HepG2 (cell line): ENCODE measurements around the gene GNG3. TPM values are rescaled to one million over a fixed set of nuclear protein-coding genes. Genes with fewer than 3 reads are reported as not detected.

ENCODE experiments used
- AGO2 ChIP-seq: fragments of 200-400 bp; formaldehyde crosslinking; optimal IDR thresholded peaks from 2 replicates; pipeline ENCODE3; 2017; ENCODE audit warnings: mild to moderate bottlenecking, low read depth, low read length, moderate library complexity
- CCAR2 ChIP-seq: fragments of 200-400 bp; formaldehyde crosslinking; optimal IDR thresholded peaks from 2 replicates; pipeline ENCODE3; 2018; ENCODE audit warnings: low read depth, mild to moderate bottlenecking, low read length, moderate library complexity
- HNRNPL ChIP-seq: fragments of 200-400 bp; formaldehyde crosslinking; IDR thresholded peaks from 2 replicates; pipeline ENCODE4 v1.6.1; 2017; ENCODE audit warnings: mild to moderate bottlenecking, low read depth, low read length
- KDM2A ChIP-seq: sonication (generic); formaldehyde crosslinking; IDR thresholded peaks from 2 replicates; pipeline ENCODE4 v1.4.0; 2020; ENCODE audit warnings: low read depth, missing genetic modification reagents, borderline replicate concordance
- MAZ ChIP-seq, 2 experiments: sonication (generic) in 1 of 2; formaldehyde crosslinking in 1 of 2; IDR thresholded peaks; 2 replicates each; pipeline versions ENCODE4 v1.5.0 to v1.6.1; 2012 to 2020; ENCODE audit warnings: low read depth in 2 of 2, mild to moderate bottlenecking in 2 of 2, borderline replicate concordance in 1 of 2, improper control_type of control experiment in 1 of 2, low read length in 1 of 2, missing genetic modification reagents in 1 of 2, moderate library complexity in 1 of 2
- MTF1 ChIP-seq: sonication (generic); formaldehyde crosslinking; IDR thresholded peaks from 2 replicates; pipeline ENCODE4 v1.5.0; 2020; ENCODE audit warnings: missing genetic modification reagents
- PRPF4 ChIP-seq: fragments of 200-400 bp; formaldehyde crosslinking; IDR thresholded peaks from 2 replicates; pipeline ENCODE4 v1.6.1; 2016; ENCODE audit warnings: low read length, low read depth; ENCODE audit not compliant: poor library complexity, severe bottlenecking
- SMAD1 ChIP-seq: sonication (generic); formaldehyde crosslinking; IDR thresholded peaks from 2 replicates; pipeline ENCODE4 v1.4.0; 2020; ENCODE audit warnings: missing genetic modification reagents, low read depth, mild to moderate bottlenecking, borderline replicate concordance
- SRSF1 ChIP-seq: fragments of 200-400 bp; formaldehyde crosslinking; optimal IDR thresholded peaks from 2 replicates; pipeline ENCODE3; 2017; ENCODE audit warnings: mild to moderate bottlenecking, low read depth, low read length, moderate library complexity
- TBX2 ChIP-seq: sonication (generic); formaldehyde crosslinking; IDR thresholded peaks from 2 replicates; pipeline ENCODE4 v1.5.0; 2020; ENCODE audit warnings: missing genetic modification reagents, mild to moderate bottlenecking, borderline replicate concordance
- THYN1 ChIP-seq: sonication (generic); formaldehyde crosslinking; IDR thresholded peaks from 2 replicates; pipeline ENCODE4 v1.8.1; 2023; ENCODE audit warnings: low read depth, mild to moderate bottlenecking, moderate library complexity, missing genetic modification reagents, borderline replicate concordance
- ZFY ChIP-seq: sonication (generic); formaldehyde crosslinking; IDR thresholded peaks from 2 replicates; pipeline ENCODE4 v1.4.0; 2020; ENCODE audit warnings: missing genetic modification reagents
- ZNF430 ChIP-seq: sonication (generic); formaldehyde crosslinking; IDR thresholded peaks from 2 replicates; pipeline ENCODE4 v1.9.0; 2021; ENCODE audit warnings: mild to moderate bottlenecking, missing genetic modification reagents
- ZNF441 ChIP-seq: sonication (generic); formaldehyde crosslinking; IDR thresholded peaks from 2 replicates; pipeline ENCODE4 v1.7.0; 2021; ENCODE audit warnings: missing genetic modification reagents, borderline replicate concordance
- ZNF446 ChIP-seq: sonication (generic); formaldehyde crosslinking; IDR thresholded peaks from 2 replicates; pipeline ENCODE4 v1.5.0; 2020; ENCODE audit warnings: mild to moderate bottlenecking, missing genetic modification reagents
- ZNF510 ChIP-seq: sonication (generic); formaldehyde crosslinking; IDR thresholded peaks from 2 replicates; pipeline ENCODE4 v1.4.0; 2020; ENCODE audit warnings: low read depth, mild to moderate bottlenecking, missing genetic modification reagents
- ZNF563 ChIP-seq: sonication (generic); formaldehyde crosslinking; IDR thresholded peaks from 2 replicates; pipeline ENCODE4 v1.8.0; 2022; ENCODE audit warnings: mild to moderate bottlenecking, moderate library complexity, missing genetic modification reagents
- ZSCAN21 ChIP-seq: sonication (generic); formaldehyde crosslinking; IDR thresholded peaks from 2 replicates; pipeline ENCODE4 v1.8.0; 2022; ENCODE audit warnings: mild to moderate bottlenecking, missing genetic modification reagents, moderate library complexity, borderline replicate concordance
- polyA plus RNA-seq, 8 experiments: library from polyadenylated mRNA; depleted of rRNA in 3 of 8; stranded (reverse) in 7 of 8; unstranded in 1 of 8; fragments of >200 nt; fragmentation: Illumina TruSeq in 4 of 8; extraction: Trizol in 4 of 8; gene quantifications; 2 replicates each; pipeline versions ENCODE4 v1.2.1 to v1.2.3, GENCODE V29; 2011 to 2016; ENCODE audit warnings: low read depth in 4 of 8, missing spikeins in 1 of 8, mixed read lengths in 1 of 8; ENCODE audit not compliant: insufficient read depth in 1 of 8
- total RNA-seq, 5 experiments: library from RNA; depleted of rRNA; stranded (reverse); fragments of >200 nt; fragmentation: Illumina TruSeq; extraction: Trizol; gene quantifications; 2 replicates each; pipeline ENCODE4 v1.2.3, GENCODE V29; 2016; ENCODE audit warnings: low read depth in 1 of 5
- TF ChIP-seq, protein P1 (sequence below): sonication (generic); formaldehyde crosslinking; IDR thresholded peaks from 2 replicates; pipeline ENCODE4 v1.5.1; 2020; ENCODE audit warnings: missing genetic modification reagents, mild to moderate bottlenecking, borderline replicate concordance
- TF ChIP-seq, protein P2 (sequence below): sonication (generic); formaldehyde crosslinking; IDR thresholded peaks from 2 replicates; pipeline ENCODE4 v1.5.0; 2020; ENCODE audit warnings: missing genetic modification reagents
- TF ChIP-seq, protein P3 (sequence below): sonication (generic); formaldehyde crosslinking; IDR thresholded peaks from 2 replicates; pipeline ENCODE4 v1.4.0; 2020; ENCODE audit warnings: mild to moderate bottlenecking, missing genetic modification reagents, borderline replicate concordance
- TF ChIP-seq, protein P4 (sequence below): IDR thresholded peaks from 2 replicates; pipeline ENCODE4 v1.6.1; 2016
- TF ChIP-seq, protein P5 (sequence below): sonication (generic); formaldehyde crosslinking; IDR thresholded peaks from 2 replicates; pipeline ENCODE4 v1.5.1; 2020; ENCODE audit warnings: mild to moderate bottlenecking, missing genetic modification reagents, moderate library complexity

Gene GNG3
- total and polyA plus RNA-seq, 2 of the 13 experiments (the other 11 are each of a cell fraction or from before 2014, with no cell fraction given), result not detected

DNA sequence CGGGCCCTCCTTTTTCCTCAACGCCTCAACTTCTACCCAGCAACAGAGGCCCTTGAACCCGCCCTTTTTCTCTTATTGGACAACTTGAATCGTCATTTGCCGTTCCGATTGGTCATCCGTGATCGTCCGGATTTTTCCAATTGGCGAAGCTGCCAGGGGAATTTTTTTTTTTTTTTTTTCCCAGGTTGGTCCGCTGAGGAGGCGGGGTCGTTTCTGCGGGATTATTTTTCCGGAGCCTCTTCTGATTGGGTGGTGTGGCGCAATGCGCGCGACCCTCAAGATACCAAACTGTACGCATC, 20.3 kb downstream of the GNG3 start (continued):
- peak; percentile 21 for TF ChIP-seq SRSF1
- TF ChIP-seq, protein P1, sequence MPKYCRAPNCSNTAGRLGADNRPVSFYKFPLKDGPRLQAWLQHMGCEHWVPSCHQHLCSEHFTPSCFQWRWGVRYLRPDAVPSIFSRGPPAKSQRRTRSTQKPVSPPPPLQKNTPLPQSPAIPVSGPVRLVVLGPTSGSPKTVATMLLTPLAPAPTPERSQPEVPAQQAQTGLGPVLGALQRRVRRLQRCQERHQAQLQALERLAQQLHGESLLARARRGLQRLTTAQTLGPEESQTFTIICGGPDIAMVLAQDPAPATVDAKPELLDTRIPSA (CRISPR knock-in tag), result no peak
- no peak for TF ChIP-seq ZNF563 (CRISPR knock-in tag)
- TF ChIP-seq KDM2A, result no peak
- no peak for TF ChIP-seq ZFY (CRISPR knock-in tag)
- no peak for TF ChIP-seq MTF1
- no peak for TF ChIP-seq THYN1 (CRISPR knock-in tag)
- TF ChIP-seq, protein P2, sequence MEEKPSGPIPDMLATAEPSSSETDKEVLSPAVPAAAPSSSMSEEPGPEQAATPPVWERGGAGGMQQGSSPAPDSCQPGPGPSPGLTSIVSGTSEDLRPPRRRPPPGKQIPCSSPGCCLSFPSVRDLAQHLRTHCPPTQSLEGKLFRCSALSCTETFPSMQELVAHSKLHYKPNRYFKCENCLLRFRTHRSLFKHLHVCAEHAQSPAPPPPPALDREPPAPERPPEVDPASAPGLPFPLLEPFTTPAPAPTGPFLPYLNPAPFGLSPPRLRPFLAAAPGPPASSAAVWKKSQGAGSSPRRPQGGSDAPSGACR (CRISPR knock-in tag), result 0 out of 2 replicates have a peak, but pooled peaks have one; percentile 14
- TF ChIP-seq ZNF430, result peak; percentile 1; the same call in 1 of the 2 replicates
- no peak for TF ChIP-seq ZNF441 (CRISPR knock-in tag)
- TF ChIP-seq SMAD1 (CRISPR knock-in tag), result no peak
- TF ChIP-seq HNRNPL, result 0 out of 2 replicates have a peak, but pooled peaks have one; percentile 17
- no peak for TF ChIP-seq MAZ (IDR thresholded peaks at IDR 0.05; ENCODE audit: borderline replicate concordance, low read depth, low read length)
- TF ChIP-seq MAZ (CRISPR knock-in tag; IDR thresholded peaks at IDR 0.05; ENCODE audit: low read depth), result no peak
- TF ChIP-seq ZNF446 (CRISPR knock-in tag), result no peak
- TF ChIP-seq ZNF510, result no peak
- TF ChIP-seq, protein P3, sequence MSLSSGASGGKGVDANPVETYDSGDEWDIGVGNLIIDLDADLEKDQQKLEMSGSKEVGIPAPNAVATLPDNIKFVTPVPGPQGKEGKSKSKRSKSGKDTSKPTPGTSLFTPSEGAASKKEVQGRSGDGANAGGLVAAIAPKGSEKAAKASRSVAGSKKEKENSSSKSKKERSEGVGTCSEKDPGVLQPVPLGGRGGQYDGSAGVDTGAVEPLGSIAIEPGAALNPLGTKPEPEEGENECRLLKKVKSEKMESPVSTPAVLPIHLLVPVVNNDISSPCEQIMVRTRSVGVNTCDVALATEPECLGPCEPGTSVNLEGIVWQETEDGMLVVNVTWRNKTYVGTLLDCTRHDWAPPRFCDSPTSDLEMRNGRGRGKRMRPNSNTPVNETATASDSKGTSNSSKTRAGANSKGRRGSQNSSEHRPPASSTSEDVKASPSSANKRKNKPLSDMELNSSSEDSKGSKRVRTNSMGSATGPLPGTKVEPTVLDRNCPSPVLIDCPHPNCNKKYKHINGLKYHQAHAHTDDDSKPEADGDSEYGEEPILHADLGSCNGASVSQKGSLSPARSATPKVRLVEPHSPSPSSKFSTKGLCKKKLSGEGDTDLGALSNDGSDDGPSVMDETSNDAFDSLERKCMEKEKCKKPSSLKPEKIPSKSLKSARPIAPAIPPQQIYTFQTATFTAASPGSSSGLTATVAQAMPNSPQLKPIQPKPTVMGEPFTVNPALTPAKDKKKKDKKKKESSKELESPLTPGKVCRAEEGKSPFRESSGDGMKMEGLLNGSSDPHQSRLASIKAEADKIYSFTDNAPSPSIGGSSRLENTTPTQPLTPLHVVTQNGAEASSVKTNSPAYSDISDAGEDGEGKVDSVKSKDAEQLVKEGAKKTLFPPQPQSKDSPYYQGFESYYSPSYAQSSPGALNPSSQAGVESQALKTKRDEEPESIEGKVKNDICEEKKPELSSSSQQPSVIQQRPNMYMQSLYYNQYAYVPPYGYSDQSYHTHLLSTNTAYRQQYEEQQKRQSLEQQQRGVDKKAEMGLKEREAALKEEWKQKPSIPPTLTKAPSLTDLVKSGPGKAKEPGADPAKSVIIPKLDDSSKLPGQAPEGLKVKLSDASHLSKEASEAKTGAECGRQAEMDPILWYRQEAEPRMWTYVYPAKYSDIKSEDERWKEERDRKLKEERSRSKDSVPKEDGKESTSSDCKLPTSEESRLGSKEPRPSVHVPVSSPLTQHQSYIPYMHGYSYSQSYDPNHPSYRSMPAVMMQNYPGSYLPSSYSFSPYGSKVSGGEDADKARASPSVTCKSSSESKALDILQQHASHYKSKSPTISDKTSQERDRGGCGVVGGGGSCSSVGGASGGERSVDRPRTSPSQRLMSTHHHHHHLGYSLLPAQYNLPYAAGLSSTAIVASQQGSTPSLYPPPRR (CRISPR knock-in tag), result no peak
- TF ChIP-seq PRPF4, result no peak
- TF ChIP-seq, protein P4, sequence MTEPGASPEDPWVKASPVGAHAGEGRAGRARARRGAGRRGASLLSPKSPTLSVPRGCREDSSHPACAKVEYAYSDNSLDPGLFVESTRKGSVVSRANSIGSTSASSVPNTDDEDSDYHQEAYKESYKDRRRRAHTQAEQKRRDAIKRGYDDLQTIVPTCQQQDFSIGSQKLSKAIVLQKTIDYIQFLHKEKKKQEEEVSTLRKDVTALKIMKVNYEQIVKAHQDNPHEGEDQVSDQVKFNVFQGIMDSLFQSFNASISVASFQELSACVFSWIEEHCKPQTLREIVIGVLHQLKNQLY (CRISPR knock-in tag), result no peak
- TF ChIP-seq, protein P5, sequence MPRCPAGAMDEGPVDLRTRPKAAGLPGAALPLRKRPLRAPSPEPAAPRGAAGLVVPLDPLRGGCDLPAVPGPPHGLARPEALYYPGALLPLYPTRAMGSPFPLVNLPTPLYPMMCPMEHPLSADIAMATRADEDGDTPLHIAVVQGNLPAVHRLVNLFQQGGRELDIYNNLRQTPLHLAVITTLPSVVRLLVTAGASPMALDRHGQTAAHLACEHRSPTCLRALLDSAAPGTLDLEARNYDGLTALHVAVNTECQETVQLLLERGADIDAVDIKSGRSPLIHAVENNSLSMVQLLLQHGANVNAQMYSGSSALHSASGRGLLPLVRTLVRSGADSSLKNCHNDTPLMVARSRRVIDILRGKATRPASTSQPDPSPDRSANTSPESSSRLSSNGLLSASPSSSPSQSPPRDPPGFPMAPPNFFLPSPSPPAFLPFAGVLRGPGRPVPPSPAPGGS, result no peak
- no peak for TF ChIP-seq TBX2 (CRISPR knock-in tag)
- TF ChIP-seq CCAR2, result no peak
- TF ChIP-seq ZSCAN21, result no peak
- TF ChIP-seq AGO2, result no peak
